ENCODE measurements around the gene GCLC.
"Not testable (repeated sequence)": the region's sequence is repeated elsewhere in the genome, so short reads cannot be mapped to it uniquely, and the experiment has no call there.

The GCLC gene

DNA sequence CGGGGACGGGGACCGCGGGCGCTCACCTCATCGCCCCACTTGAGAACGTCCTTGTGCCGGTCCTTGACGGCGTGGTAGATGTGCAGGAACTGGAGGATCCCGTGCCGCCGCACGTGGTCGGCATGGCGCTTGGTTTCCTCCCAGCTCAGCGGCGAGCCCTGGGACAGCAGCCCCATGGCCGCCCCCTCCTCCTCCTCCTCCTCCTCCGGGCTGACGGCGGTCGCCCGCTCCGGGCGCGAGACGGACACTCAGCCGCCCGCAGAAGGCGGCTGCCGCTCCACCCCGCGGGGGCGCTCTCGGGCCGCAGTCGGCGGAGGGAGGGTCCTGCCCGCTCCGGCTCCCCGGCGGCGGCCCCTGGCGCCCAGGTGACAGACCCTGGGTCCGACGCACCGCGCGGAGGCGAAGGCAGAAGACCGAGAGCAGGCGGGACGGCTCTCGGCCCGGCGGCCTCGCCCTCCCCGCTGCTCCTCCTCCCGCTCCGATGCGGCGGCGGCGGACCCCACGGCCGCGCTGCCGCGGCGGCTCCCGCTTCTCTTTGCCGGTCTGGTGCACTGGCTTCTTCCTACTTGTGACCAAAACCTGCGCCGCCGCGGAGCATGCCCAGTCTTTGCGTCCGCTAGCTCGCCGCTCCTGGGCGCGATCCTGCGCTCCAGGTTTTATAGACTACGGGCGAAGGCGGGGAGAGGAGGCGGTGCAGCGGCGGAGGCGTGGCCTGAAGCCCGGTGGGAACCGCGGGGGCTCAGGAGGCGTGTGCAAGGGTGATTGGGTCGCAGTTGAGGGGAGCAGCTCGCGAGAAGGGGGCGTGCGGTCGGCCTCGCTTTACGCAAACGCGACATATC, at the start of gene GCLC:
Gene GCLC, minus strand, starts transcription at position 632 of the 839 bp plus-strand sequence. Its CDS starts 456 bp downstream, at position 176.
- peak; percentile 94 for DNase-seq

DNA sequence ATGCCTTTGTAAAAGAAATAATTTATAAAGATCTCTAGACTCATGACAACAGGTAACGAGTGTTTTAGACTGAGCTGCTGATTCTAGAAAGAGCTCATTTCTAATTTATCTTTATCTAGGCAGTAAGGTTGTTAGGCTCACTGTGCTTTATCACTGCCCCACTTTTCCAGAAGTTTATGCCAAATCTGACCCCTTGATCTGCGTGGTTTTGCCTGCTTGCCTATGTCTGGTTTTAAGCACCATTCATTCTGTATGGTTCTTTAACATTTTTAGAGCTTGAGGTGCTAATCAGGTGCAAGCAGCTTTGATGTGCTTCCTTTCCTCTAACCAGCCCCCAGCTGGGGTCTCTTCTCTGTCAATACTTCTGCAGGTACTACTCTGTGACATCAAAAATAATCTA, 49.7 kb upstream of the GCLC start:
- no peak for DNase-seq

DNA sequence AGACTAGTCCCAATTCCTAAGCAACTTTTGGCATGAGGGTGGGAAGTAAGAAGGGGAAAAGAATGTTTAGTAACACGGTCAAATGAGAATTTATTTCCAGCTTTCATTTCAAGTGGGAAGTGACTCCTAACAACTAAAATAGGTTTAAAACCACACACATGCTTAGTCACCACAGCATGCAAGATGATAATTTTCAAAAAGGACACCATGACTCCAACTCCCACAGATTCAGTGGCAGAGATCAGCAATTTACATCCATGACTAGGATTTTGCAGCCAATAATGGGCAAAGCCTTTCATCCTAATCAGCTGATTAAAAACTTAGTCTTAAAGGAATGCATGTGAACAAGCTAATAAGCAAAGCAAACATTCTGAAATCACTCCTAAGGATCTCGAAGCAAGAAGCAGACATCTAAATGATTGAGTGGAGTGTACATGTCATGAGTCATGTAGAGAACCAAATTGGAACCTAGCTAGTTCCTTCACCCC, 48.1 kb upstream of the GCLC start:
- peak; percentile 28 for DNase-seq

DNA sequence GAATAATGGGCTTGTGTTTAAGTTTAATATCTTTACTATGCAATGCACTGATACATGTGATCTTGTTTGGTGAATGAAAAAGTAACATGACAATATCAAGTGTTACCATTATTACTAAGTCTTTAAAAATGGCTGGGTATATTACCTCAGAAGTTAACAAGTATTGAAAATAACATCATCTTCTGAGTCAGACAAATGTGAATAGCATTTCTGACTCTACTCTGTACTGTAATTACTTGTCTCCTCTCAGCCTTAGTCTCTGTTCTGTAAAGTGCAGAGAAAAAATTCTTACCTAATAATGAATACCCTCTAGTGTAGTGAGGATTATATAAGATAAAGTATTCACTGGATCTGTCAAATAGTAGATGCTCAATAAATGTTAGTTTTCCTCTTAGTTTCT, 47.0 kb upstream of the GCLC start:
- no peak for DNase-seq

DNA sequence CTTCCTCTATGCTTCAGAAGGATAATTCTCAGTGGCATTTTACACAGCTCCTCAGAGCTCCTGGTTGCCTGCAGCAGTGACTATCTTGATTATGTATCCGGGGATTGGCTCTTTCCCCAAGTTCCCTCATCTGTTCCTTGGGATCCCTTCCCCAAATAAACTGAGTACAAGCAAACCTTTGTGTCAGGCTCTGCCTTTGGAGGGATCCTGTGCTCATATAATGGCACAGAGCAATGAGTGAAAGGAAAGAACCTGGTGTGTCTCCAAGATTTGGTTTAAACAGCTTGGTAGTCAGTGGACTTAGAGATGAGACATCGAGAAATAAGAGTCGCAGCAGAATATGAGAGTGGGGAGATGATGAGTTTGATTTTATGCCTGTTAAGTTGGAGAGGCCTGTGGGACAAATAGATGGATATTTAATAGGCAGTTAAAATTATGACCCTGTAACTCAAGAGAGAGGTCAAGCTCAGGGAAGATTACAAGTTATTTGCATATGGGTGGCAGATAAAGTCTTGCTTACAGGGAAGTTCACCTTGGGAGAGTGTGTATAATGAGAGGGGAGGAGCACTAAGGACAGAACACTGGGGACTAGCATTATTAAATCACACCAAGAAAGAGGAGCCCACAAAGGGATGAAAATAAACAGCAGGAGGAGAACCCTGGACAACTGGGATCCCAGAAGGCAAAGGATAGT, 44.1 kb upstream of the GCLC start:
- DNase-seq = no peak

DNA sequence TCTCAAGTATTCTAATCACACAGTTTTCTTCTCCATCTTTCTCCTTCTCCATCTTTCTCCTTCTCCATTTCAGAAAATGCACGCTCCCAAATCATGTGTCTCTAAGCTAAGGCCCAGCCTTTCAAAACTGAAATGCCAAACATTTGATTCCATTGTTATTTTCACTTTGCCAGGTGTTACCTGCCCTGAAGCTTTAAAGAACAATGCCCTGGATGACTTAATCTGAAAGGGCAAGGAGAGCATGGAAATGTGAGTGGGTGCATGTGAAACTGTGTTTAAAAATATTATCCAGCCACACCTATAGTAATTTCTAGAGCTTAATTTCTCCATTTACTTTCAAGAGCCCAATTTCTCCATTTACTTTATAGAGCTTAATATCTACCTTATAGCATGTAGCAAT, 42.4 kb upstream of the GCLC start:
- no peak for DNase-seq

DNA sequence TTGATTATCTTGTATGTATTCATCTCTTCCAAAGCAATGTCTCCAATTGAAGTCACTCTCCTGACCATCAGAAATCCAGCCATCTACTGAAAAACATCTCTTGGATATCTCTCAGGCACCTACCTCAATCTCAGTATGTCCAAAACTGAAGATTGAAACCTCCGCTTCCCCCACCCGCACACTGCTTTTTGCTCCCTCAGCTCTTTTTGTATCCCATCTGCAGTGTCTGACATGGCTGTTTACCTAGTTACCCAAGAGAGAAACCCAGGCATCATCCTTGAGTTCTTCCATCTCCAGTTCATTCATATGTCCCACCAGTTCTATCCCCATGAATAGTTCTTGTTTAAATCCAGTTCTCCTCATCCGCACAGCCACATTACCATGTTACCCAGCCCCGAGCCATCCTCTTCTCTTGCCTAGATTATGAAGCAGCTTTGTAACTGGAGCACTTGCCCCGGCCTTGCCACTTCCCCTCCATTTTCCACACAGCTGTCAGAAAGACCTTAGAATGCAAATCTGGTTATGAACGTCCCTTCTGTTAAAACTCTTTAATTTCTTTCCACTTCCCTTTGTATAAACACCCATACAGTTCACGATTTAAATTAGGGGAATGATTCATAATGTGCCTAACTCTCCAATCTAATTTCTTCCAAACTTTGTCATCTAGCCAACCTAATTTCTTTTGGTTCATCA, 40.5 kb upstream of the GCLC start:
- DNase-seq = no peak

DNA sequence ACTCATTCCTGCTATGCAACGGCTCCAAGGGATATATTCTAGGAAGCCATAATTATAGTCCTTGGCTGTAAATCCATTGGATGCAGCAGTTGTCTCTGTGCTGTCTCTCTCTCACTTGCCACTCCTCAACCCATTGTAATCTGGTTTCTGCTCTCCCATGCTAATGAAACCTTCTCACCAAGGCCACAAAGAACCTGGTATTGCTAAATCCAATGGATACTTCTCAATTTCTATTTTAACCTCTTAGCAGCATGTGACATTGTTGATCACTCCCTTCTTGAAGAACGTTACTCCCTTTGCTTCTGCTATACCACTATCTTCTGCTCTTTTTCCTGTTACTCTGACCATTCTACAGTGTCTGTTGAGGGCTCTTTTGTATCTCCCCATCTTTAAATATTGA, 39.8 kb upstream of the GCLC start:
- no peak for DNase-seq

DNA sequence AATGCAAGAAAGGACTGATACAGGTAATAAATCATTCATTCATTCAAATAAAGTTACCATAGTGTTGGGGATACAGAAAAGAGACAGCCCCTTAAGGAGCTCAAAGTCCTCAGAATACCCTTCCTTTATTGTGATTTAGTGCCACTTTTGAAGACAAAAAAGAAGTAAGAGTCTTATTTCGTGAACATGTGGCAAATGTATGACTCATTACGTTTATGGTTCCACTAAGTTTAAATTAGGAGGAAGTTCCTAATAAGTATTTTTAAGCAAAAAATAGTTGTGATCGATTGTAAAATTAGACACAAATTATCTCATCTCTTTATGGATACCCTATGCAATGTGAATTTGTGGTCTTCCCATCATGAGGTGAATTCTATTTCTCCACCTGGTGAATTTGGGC, 38.5 kb upstream of the GCLC start:
- DNase-seq = no peak

DNA sequence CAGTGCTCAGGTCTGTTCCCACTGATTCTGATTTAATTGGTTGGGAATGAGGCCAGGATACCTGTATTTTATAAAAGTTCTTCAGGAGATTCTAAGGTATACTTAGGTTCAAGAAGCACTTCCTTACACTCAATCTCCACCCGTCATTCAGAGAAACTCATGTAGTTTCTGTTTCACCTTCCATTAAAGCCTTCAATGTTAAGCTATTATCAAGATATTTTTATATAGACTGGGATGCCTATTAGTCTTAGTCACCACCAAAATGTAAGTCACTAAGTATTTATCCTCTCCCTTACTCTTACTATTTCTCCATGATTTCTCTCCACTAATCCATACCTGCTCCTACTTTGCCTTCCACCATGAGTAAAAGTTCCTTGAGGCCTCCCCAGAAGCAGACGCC, 38.1 kb upstream of the GCLC start:
- no peak for DNase-seq

DNA sequence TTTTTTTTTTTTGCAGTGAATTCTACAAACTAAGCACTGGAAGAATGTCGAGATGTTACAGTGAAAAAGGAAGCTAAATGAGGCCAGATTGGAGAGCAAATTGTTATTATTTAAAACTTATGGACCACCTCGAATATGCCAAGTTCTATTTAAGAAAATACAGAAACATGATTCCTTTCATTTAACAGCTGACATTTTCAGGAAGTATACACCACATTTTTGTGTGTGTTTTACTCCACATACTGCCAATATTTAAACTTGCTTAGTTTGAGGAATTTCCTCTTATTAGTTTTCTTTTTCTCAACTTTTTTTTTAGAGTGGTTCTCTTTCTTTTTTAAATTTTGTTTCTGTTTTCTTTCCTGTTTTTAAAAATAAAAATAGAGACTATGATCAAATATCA, 37.0 kb upstream of the GCLC start:
- DNase-seq = no peak

DNA sequence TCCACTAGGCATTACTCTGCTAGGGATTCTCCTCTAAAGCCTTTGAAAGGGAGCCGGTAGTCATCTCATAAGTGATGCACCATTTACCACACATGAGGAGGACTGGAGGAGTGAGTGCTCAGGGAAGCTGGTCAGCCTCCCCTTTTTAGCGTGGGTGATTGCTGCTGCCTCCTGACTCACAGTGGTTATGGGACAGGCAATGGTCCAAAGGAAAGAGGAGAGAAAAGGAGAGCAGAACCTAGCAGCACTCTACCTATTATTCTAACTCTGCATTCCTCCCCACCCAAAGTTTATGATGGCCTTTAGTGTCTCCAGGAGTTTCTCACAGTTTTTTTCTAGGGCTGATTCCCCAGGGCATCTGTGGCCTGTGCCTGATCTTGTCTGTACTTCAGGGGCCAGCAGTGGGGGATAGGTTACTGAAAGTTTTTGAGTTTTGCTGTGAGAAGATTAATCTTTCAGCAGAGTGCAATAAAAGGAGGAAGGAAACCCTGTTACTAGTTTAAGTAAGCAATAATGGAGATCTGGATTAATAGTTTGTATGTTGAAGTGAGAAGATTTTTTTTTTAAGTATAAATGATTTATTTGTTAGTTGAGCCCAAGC, 36.4 kb upstream of the GCLC start:
- no peak for DNase-seq

DNA sequence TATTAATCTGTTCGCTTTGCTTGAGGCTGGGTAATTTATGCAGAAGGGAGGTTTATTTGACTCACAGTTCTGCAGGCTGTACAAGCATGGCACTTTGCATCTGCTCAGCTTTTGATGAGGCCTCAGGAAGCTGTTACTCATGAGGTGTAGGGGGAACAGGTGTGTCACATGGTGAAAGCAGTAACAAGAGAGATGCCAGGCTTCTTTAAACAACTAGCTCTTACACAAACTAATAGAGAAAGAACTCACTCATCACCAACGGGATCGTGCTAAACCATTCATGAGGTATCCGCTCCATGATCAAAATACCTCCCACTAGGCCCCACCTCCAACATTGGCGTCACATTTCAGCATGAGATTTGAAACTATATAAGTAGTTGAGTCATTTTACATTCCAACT, 34.4 kb upstream of the GCLC start:
- no peak for DNase-seq

DNA sequence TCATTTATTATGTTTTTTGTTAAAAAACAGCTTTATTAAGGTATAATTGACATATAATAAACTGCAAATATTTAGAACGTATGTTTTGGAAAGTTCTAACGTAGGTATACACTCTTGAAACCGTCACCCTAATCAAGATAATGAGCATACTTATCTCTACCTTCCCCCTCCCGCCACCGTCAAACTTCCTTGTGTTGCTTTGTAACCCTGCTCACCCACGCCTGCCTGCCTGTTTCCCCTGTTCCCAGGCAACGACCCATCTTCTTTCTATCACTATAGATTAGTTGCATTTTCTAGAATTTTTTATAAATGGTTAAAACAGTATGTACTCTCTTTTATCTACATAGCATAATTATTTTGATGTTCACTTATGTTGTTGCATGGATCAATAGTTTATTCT, 33.5 kb upstream of the GCLC start:
- no peak for DNase-seq

DNA sequence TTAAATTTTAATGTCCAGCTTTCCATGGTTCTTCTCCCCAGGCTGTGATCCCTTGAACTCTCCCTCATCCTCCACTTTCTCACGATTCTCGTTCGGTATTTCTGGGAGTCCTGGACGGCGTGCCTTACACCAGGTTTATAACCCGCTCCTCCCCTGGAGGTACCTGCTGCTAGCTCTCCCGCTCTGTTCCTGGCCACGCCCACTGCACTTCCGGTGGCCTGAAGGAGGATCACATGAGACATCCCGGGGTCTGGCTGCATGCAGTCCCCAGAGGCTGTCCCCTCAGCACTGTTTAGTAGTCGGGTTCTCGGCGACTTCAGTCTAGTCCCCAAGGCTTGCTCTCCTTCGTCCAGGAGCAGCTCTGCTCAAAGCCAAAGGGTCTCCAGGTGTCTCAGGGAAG, 28.4 kb upstream of the GCLC start:
- DNase-seq = no peak

DNA sequence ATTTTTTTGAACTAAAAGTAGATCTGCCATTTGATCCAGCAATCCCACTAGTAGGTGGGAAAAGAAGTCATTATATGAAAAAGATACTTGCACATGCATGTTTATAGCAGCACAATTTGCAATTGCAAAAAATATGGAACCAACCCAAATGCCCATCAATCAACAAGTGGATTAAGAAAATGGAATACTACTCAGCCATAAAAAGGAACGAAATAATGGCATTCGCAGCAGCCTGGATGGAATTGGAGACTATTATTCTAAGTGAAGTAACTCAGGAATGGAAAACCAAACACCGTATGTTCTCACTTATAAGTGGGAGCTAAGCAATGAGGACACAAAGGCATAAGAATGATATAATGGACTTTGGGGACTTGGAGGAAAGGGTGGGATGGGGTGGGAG, 27.5 kb upstream of the GCLC start:
- not testable (repeated sequence) for DNase-seq

DNA sequence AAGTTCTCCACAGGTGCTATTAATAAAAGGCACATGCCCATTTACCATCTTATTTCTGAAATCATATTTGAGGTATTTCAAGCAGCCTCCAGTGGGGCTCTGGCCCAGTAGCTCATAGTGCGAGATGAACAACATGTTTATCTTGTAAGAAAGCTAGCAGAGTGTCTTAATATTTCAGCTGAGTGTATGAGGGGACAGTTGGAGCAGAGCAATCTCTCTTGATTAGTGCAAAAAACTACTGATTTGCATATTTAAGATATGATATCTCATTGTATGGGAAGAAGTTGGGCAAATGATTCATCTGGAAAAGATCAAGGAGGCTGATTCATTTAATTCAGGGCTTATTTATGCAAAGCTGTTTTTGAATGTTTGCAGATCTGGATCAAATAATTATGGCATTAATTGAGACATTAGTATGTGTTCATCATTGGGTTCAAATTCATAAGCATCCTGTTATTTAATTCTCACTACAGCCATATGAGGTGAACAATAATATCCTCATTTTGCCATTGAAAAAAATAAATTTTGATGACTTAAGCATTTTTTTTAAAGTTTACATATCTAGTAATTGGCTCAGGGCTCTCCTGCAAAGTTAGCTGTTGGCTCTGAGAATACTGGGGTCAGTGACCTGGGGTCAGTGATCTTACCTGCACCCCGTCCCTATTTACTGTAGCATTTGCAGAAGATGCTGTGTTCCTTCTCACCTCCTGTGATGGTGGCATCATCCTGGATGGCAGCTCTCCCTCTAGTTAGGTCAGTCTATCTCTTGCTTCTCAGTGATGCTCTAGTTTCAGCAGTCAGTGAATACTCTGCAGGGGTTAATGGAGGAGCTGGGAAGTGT, 24.1 kb upstream of the GCLC start:
- DNase-seq = no peak

DNA sequence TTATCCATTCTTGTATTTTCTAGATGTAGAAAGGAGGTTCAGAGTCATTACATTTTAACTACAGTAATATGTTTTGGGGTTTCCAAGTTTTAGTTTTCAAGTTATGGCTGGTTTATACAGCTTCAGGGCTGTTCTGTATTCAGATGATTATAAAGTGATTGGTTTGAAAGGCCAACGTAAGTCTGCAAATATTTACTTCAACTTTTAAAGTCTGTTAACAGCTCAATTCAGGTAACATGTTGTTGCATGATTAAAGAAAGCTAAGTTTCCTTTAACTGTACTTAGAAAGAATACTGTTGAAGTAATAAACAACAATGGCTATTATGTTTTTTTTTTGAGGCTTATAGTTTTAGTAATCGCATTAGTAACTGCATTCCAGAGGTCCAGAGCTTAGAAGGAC, 22.8 kb upstream of the GCLC start:
- DNase-seq = no peak

DNA sequence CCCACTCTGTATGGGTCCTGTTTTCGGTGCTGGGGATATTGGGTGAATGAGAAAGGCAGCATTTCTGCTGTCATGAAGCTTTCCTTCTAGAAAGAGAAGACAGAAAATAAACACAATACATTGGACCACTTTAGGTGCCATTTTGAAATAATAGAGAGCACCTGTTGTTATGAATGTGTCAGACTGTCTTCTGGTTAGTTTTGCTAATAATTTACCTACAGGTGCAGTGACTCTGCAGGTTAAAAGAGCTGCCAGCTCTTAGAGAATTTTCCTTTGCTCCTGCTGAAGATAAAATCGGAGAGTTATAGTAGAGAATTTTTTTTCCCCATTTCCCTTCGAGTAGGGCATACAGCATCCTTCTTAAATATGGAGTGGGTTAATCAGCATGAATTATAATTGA, 21.9 kb upstream of the GCLC start:
- no peak for DNase-seq

DNA sequence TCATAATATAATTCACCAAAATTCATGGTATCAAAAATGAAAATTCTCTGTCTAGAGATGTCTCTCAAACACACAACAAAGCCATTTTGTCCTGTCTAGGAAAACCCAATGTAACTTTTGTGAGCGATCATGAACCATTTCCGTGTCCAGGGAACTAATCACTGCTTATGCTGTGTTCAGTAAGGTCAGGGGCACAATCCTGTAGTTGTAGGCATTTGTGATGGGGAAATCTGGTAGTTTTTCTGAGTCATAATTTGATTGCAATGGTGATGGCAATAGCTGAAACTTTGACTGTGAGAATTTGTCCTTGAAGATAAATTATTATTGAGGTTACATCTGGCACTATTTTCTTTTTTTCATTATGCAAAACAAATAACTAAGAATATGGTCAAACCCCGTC, 21.0 kb upstream of the GCLC start:
- no peak for DNase-seq

DNA sequence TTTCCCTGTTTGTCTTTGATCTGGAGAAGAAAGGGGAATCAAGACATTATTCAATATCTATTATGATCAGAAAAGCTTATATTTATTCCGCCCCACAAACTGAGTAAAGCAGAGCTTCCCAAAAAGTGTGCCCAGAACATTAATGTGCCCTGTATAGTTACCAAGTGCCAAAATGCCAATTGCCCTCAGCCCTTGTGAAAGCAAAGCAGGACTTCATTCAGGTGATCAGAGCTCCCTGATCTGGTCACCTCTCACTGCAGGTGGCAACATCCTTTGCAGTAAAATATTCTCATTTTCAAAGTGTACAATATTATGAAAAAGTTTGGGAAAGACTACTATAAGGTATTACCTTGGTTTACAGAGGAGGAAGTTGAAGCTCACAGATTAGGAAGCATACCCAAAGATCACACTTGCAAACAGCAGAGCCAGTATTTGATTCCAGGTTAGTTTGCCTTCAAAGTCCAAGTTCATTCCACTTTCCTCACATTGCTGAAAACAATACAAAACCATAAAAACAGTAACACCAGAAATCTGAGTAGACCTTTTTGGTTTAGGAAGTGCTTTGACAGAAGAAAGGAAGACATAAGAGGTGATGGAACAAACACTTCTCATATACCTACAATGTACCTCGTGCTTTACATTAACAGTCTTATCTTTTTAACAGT, 19.6 kb upstream of the GCLC start:
- no peak for DNase-seq

All from GDM1 (cell line).